GM20000 (cell line): Measurements from ENCODE around the gene FAM13A.

Experiments
- DNase-seq: peaks from one replicate; pipeline ENCODE4 v3.0.0; 2012; ENCODE audit warnings: low spot score
- TF ChIP-seq, protein P1 (sequence below): IDR thresholded peaks from 2 replicates; pipeline ENCODE4 v1.5.1; 2012; ENCODE audit warnings: mild to moderate bottlenecking, control low read depth; ENCODE audit errors: extremely low read depth, missing control alignments

The FAM13A gene

DNA sequence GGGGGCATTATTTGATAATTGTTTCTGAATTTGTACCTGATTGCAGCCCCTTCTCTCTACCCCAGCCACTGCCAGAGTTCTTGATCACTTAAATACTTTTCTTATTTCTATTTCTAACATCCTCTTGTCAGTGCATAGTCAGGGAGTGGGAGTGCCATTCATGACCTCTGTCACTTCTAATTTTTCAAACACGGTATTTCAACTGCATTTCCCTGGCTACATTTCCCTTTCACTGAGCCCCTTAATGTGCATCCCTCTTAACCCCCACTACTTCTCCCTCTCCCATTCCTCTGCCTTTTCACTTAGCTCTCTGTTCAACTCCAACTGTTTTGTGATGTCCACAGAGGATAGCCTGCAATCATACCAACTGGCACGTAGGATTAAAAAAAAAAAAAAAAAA is 231.1 kb downstream of the FAM13A start:
- DNase-seq: no peak
- TF ChIP-seq, protein P1, sequence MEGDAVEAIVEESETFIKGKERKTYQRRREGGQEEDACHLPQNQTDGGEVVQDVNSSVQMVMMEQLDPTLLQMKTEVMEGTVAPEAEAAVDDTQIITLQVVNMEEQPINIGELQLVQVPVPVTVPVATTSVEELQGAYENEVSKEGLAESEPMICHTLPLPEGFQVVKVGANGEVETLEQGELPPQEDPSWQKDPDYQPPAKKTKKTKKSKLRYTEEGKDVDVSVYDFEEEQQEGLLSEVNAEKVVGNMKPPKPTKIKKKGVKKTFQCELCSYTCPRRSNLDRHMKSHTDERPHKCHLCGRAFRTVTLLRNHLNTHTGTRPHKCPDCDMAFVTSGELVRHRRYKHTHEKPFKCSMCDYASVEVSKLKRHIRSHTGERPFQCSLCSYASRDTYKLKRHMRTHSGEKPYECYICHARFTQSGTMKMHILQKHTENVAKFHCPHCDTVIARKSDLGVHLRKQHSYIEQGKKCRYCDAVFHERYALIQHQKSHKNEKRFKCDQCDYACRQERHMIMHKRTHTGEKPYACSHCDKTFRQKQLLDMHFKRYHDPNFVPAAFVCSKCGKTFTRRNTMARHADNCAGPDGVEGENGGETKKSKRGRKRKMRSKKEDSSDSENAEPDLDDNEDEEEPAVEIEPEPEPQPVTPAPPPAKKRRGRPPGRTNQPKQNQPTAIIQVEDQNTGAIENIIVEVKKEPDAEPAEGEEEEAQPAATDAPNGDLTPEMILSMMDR: no peak

DNA sequence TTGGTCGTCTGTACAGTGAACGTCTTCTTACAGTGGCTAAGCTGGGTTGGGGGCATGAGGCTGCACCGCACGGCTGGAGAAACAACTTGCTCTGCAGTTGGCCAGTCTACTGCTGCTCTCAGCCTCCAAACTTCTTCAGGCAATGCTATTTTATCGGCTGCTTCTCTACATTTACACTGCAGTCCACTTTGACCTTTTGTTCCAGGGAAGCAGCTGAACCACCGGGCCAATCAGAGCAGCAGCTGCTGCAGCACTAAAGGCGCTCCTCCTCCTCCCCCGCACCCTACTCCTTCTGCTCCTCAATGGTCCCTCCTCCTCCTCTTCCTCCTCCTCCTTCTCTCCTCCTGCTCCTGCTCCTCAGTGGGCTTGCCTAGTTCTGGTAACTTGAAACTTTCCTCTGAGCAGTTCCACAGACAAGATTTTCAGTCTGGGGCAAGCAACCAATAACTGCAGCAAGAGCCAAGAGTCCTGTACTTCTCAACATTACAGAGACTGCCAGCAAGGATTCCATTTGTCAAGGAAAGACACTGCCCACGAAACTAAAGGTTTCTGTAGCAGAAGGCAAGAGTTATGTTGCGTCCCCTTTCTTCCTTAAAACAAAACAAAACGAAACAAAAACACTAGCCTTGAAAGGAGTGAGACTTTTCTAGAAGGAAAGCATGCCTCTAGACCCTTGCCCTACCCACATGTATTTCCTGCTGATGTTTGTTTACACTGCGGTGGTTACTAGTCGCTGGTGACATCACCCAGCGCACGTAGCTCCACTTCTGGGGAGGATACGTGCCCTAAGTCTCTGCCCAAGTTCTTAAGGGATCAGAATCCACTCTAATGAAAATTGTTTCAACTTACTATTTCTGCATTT is 233.7 kb downstream of the FAM13A start:
- TF ChIP-seq, protein P1: no peak
- peak; percentile 59 for DNase-seq

DNA sequence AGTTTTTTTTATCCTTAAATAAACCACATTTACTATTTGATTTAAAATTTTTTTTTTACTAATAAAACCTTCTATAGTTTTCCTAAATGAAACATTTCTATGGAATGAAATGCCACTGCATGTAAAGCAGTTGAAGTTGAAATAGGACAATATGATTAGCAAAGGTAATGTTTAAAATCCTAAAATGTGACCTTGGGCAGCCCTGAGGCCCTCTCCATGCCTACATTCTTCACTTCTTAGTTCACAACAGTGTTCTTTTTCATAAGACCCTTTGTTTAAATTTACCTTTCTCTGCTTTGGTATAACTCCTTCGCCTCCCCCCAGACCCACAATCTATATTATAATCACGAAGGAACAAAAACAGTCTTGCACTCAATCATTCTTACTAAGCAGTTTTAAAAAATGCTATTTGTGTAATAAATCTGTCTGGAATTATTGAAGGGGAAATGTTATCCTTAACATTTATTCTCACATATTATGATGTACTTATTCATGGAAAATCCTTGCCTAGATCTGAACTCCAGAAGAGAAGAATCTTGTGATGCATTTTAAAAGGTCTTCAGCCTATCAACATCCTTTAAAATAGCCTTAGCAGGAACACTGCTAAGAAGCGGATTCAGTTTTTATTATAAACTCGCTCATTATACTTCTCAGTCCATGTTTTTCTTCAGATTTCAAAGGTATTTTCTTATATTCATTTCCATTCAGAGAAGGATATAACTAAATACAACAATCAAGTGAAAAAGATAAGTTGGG is 234.8 kb downstream of the FAM13A start:
- TF ChIP-seq, protein P1: no peak
- DNase-seq: no peak

DNA sequence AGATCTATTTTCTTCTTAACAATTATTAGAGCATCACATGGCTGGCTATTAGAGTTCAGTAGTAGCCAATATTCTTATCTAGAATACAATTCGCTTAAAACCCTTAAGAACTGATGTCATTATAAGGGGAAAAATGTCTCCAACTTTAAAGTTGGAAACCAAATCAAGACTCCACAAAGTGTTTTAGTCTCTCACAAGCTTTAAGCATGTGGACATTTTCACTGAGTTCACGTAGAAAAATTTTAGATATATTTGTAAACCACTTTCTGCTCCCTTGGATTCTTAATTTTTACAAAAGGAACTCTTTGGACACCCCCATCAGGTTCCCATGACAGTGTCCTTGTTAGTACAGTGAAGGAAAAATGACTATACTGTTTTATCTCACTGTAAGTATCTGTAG is 235.5 kb downstream of the FAM13A start:
- DNase-seq: no peak
- TF ChIP-seq, protein P1: no peak

DNA sequence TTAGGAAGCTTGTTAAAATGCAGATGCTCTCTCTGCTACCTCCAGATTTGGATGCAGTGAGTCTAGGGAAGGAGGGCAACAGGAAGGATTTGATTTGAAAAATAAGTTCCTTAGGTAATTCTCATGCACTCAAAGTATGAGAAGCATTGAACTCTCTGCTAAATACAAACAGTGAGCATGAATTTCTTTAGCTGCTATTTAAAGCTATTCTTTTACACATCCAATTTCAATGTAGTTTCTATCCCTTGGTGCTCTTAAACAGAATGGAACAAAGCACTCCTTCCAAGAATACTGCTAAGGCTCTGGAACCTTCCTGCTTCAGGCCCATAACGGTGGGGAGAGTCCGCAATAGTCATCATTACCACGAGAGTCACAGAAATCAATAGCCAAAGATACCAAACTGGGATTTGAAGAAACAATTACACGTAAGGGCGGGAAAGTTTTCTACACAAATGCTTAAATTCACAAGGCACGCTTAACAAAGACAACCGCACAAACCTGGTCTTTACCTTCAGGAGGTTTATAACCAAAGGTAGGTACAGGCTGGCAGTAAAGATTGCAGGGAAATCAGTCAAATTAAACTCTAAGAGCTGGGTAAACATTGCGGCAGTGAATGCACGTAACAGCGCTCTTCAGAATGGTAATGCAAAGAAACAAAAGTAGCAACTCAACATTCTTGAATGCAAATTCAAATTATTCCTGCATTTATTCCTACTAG is 236.1 kb downstream of the FAM13A start:
- TF ChIP-seq, protein P1: no peak
- no peak for DNase-seq

DNA sequence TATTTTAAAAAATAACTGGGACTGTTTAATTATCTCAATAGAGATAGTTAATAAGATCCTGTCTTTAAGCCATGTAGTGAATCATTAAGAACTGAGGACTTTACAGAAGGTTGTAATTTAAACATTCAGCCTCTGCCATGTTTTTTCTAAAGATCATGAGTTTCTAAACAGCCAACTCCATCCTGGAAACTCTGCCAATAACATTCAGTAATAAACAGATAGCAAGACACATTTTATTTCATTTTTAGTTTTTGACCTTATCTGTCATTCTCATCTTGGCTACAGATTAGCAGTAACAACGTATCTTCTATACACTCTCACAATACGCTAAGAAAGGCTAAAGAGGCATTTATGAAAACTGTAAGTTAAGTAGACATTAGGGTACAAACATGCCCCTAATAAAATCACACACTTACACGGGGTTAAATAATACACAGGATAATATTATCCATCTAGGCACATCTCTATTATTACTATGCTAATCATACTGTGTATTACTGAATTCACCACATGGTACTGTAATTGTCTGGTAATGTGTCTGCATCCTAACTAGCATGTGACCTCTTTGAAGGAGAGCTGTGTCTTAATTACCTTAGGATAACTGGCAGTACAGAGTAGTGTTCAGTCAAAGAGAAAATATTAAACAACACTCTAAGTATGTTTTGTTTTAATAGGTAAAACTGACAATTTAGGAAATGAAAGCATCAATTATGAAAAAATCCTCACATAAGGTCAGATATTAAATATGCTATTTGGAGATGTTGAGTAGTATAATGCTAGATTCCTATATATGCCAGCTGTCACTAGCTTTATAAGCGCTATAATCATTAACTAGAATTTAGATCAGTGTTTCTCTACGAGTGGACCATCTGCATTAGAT is 236.9 kb downstream of the FAM13A start:
- DNase-seq: no peak
- TF ChIP-seq, protein P1: no peak
